A673 (cell line): ENCODE results near the gene RPL37. TPM values are rescaled to one million over a fixed set of nuclear protein-coding genes. Genes with fewer than 3 reads are reported as not detected.

Experiments
- BruUV-seq: library from RNA; stranded (reverse); fragments of 400-500 nt; replicated peaks from 2 replicates; lab custom pipeline; 2021; lab: Mats Ljungman, UMichigan
- CTCF ChIA-PET: fragments of 300-600 bp; sonication (Branson Sonifier 250); formaldehyde crosslinking; loops from one replicate; lab custom pipeline; 2022; ENCODE audit warnings: antibody characterized with exemption; lab: Charles Lee
- POLR2A ChIA-PET: fragments of 300-600 bp; sonication (Branson Sonifier 250); formaldehyde crosslinking; loops from one replicate; lab custom pipeline; 2022; ENCODE audit warnings: antibody characterized with exemption; ENCODE audit not compliant: low non-redundant PET; lab: Charles Lee
- DNase-seq: peaks from one replicate; pipeline ENCODE4 v3.0.0-alpha.2; 2015; ENCODE audit warnings: low spot score
- H3K27ac ChIP-seq: fragments of 200-600 bp; sonication (generic); 2 replicates; pipeline ENCODE4 v1.5.1; 2016; ENCODE audit warnings: mixed run types, low read depth, mild to moderate bottlenecking, mixed read lengths, antibody characterized with exemption, low read length; ENCODE audit not compliant: poor library complexity, severe bottlenecking
- H3K27me3 ChIP-seq: fragments of 200-600 bp; sonication (generic); replicated peaks from 2 replicates; pipeline ENCODE4 v1.6.1; 2017; ENCODE audit warnings: mixed run types, low read depth, mild to moderate bottlenecking, mixed read lengths, antibody characterized with exemption, low read length; ENCODE audit not compliant: insufficient read depth, poor library complexity
- H3K36me3 ChIP-seq: fragments of 200-600 bp; sonication (generic); 2 replicates; pipeline ENCODE4 v1.6.1; 2016; ENCODE audit warnings: mixed run types, mild to moderate bottlenecking, mixed read lengths, antibody characterized with exemption, low read length; ENCODE audit not compliant: insufficient read depth, poor library complexity, severe bottlenecking
- H3K4me1 ChIP-seq: fragments of 200-600 bp; sonication (generic); 2 replicates; pipeline ENCODE4 v1.6.1; 2017; ENCODE audit warnings: mixed run types, mild to moderate bottlenecking, mixed read lengths, antibody characterized with exemption, low read length; ENCODE audit not compliant: insufficient read depth, poor library complexity, severe bottlenecking
- H3K4me3 ChIP-seq: fragments of 200-600 bp; sonication (generic); 2 replicates; pipeline ENCODE4 v1.5.1; 2016; ENCODE audit warnings: low read depth, mixed run types, mild to moderate bottlenecking, mixed read lengths, low read length; ENCODE audit not compliant: poor library complexity, severe bottlenecking
- H3K9me3 ChIP-seq: fragments of 200-600 bp; sonication (generic); 2 replicates; pipeline ENCODE4 v1.6.1; 2016; ENCODE audit warnings: mixed run types, low read depth, mild to moderate bottlenecking, mixed read lengths, antibody characterized with exemption, low read length; ENCODE audit not compliant: poor library complexity, severe bottlenecking
- CTCF ChIP-seq: fragments of 300-800, 200-600 bp; sonication (generic); conservative IDR thresholded peaks from 2 replicates; pipeline ENCODE4 v1.5.1; 2017; ENCODE audit warnings: low read depth, mild to moderate bottlenecking, antibody characterized with exemption, low read length, moderate library complexity, mixed read lengths
- EZH2 ChIP-seq: fragments of 200-600 bp; sonication (generic); IDR thresholded peaks from 2 replicates; pipeline ENCODE4 v1.6.1; 2017; ENCODE audit warnings: borderline replicate concordance, low read depth, mild to moderate bottlenecking, mixed read lengths, antibody characterized with exemption, low read length; ENCODE audit not compliant: poor library complexity, severe bottlenecking
- intact Hi-C: fragments of 100-400 bp; cut with micrococcal nuclease; formaldehyde crosslinking; loops from one replicate; pipeline ENCODE4 v1.10.0; 2022; ENCODE audit not compliant: unreplicated experiment
- total RNA-seq: library from RNA; stranded (reverse); gene quantifications from 2 replicates; pipeline ENCODE4 v1.2.3, GENCODE V29; 2021

The RPL37 gene
- total RNA-seq, 1 experiment from 2014 or later: 1,502 TPM

- ChIA-PET POLR2A (no interaction called here), CTCF (no interaction called here)
- BruUV-seq: no TSS peak
- Histone ChIP-seq H3K27me3 (no peaks in the 10 kb centered on the region), H3K9me3 (no peaks in the 10 kb centered on the region), H3K27ac (peak overlapping the region; percentile 80), H3K4me3 (peak overlapping the region; percentile 44), H3K36me3 (no peaks in the 10 kb centered on the region), H3K4me1 (peaks cover 4% of the 10 kb centered on the region)
- no peak for DNase-seq
- TF ChIP-seq CTCF (no peak), EZH2 (no peak)
- intact Hi-C loops: loop anchor here (5.0 kb wide), 1 partner anchor 35 kb away; no protein-coding TSS in a partner anchor
These were observed 7.3 kb upstream of the RPL37 start for GRCh38 chr5:40842351-40842750.

DNA sequence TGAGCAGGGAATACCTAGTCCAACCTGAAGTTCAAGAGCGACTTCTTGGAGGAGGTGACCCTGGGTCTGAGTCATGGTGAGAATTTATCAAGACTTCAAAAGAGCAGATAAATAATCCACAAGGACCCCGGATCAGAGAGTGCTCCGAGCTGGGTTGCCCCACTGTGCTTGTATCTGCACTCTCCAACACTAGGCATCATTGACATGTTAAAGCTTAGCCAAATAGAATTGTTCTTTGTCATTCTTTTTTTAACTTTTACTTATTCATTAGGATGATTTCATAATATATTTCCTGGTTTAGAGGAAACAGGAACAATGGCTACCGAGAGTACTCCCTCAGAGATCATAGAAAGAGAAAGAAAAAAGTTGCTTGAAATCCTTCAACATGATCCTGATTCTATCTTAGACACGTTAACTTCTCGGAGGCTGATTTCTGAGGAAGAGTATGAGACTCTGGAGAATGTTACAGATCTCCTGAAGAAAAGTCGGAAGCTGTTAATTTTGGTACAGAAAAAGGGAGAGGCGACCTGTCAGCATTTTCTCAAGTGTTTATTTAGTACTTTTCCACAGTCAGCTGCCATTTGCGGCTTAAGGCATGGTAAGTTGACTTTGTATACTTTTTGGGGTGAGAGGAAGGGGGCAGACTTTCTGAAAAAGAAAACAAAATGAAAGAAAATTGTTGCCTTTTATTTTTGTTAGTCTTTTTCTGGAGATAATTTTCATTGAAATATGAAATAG lies 6.2 kb upstream of the RPL37 start, which contains the start of gene CARD6:
TSS of gene CARD6 (plus strand) at position 300 of the 738 bp plus-strand sequence. CDS start at position 316, 16 bp downstream.
- TF ChIP-seq CTCF (peak; percentile 40), EZH2 (no peak)

DNA sequence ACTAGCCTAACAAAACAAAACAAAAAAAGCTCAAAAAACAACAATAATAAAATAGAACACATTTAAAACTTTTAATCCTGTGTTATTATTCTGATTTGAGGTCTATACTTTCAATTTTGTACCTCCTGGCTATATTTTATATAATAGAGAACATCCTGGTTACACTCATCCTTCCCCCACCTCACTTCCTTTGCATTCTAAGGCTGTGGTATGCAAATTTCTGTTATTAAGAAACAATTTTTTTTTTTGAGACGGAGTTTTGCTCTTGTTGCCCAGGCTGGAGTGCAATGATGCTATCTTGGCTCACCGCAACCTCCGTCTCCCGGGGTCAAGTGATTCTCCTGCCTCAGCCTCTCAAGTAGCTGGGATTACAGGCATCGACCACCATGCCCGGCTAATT lies 3.1 kb upstream of the RPL37 start:
- peaks cover 15% of the 10 kb centered on the region for H3K36me3 ChIP-seq
- no peaks in the 10 kb centered on the region for H3K27me3 ChIP-seq
- DNase-seq: no peak
- peaks cover 15% of the 10 kb centered on the region for H3K4me1 ChIP-seq
- no peaks in the 10 kb centered on the region for H3K9me3 ChIP-seq
- ChIA-PET POLR2A (no interaction called here), CTCF (no interaction called here)
- BruUV-seq: no TSS peak
- H3K27ac ChIP-seq: no peak overlapping the region
- intact Hi-C loops: loop anchor here (5.0 kb wide), 1 partner anchor 81 kb away; the partner anchor contains the start of gene TTC33
- no peak overlapping the region for H3K4me3 ChIP-seq
- TF ChIP-seq CTCF: no peak
- TF ChIP-seq EZH2: no peak

More for the DNA sequence above, 6.2 kb upstream of the RPL37 start, which contains the start of gene CARD6:
- Histone ChIP-seq H3K4me1 (peaks cover 4% of the 10 kb centered on the region), H3K4me3 (peak within 1 kb of the TSS; percentile 44), H3K27me3 (no peaks in the 10 kb centered on the region), H3K36me3 (no peaks in the 10 kb centered on the region), H3K9me3 (no peaks in the 10 kb centered on the region), H3K27ac (peak within 1 kb of the TSS; percentile 80)
- CTCF ChIA-PET: interaction anchor here (0.6 kb wide), 1 partner anchor 48 kb away, joined by 4 read pairs; no protein-coding TSS in a partner anchor
- BruUV-seq: TSS peak; percentile 86
- peak; percentile 74 for DNase-seq
- intact Hi-C loops: loop anchor here (5.0 kb wide), 1 partner anchor 36 kb away; no protein-coding TSS in a partner anchor
- POLR2A ChIA-PET: no interaction called here
